ENCODE measurements around the gene ZNF318.
"Not testable (repeated sequence)": the region's sequence is repeated elsewhere in the genome, so short reads cannot be mapped to it uniquely, and the experiment has no call there.

ZNF318 gene

GRCh38 chr6:43306086-43306485, 63.4 kb downstream of the ZNF318 start:
- DNase-seq (ENCODE audit: insufficient read length) (no peak), FAIRE-seq (no peak)
- TF ChIP-seq TAF1 (IDR thresholded peaks at IDR 0.05; ENCODE audit: borderline replicate concordance, low read depth, low read length) (no peak), POLR2A (IDR thresholded peaks at IDR 0.05; ENCODE audit: low read depth, low read length) (no peak), POLR2AphosphoS5 (IDR thresholded peaks at IDR 0.05; ENCODE audit: low read depth, low read length) (no peak)

GRCh38 chr6:43304882-43305281, 64.6 kb downstream of the ZNF318 start:
- FAIRE-seq, result no peak
- TF ChIP-seq TAF1 (IDR thresholded peaks at IDR 0.05; ENCODE audit: borderline replicate concordance, low read depth, low read length) (no peak), POLR2AphosphoS5 (IDR thresholded peaks at IDR 0.05; ENCODE audit: low read depth, low read length) (no peak), POLR2A (IDR thresholded peaks at IDR 0.05; ENCODE audit: low read depth, low read length) (no peak)
- no peak for DNase-seq (ENCODE audit: insufficient read length)

GRCh38 chr6:43304361-43304760, 65.1 kb downstream of the ZNF318 start:
- TF ChIP-seq POLR2AphosphoS5 (IDR thresholded peaks at IDR 0.05; ENCODE audit: low read depth, low read length) (no peak), POLR2A (IDR thresholded peaks at IDR 0.05; ENCODE audit: low read depth, low read length) (no peak), TAF1 (IDR thresholded peaks at IDR 0.05; ENCODE audit: borderline replicate concordance, low read depth, low read length) (no peak)
- no peak for FAIRE-seq
- no peak for DNase-seq (ENCODE audit: insufficient read length)

- FAIRE-seq (no peak), DNase-seq (ENCODE audit: insufficient read length) (no peak)
- no peak for TF ChIP-seq POLR2AphosphoS5 (IDR thresholded peaks at IDR 0.05; ENCODE audit: low read depth, low read length)
- no peak for TF ChIP-seq TAF1 (IDR thresholded peaks at IDR 0.05; ENCODE audit: borderline replicate concordance, low read depth, low read length)
- no peak for TF ChIP-seq POLR2A (IDR thresholded peaks at IDR 0.05; ENCODE audit: low read depth, low read length)
Observed at GRCh38 chr6:43303751-43304331, 65.6 kb downstream of the ZNF318 start.

- not testable (repeated sequence) for FAIRE-seq; DNase-seq (ENCODE audit: insufficient read length)
Observed at GRCh38 chr6:43303006-43303405, 66.4 kb downstream of the ZNF318 start.

- FAIRE-seq, result no peak
- no peak for TF ChIP-seq TAF1 (IDR thresholded peaks at IDR 0.05; ENCODE audit: borderline replicate concordance, low read depth, low read length)
- no peak for TF ChIP-seq POLR2A (IDR thresholded peaks at IDR 0.05; ENCODE audit: low read depth, low read length)
- no peak for TF ChIP-seq POLR2AphosphoS5 (IDR thresholded peaks at IDR 0.05; ENCODE audit: low read depth, low read length)
Observed at GRCh38 chr6:43302126-43302525, 67.3 kb downstream of the ZNF318 start.

GRCh38 chr6:43301081-43301870, 68.2 kb downstream of the ZNF318 start:
- TF ChIP-seq POLR2A (IDR thresholded peaks at IDR 0.05; ENCODE audit: low read depth, low read length) (no peak), POLR2AphosphoS5 (IDR thresholded peaks at IDR 0.05; ENCODE audit: low read depth, low read length) (no peak), TAF1 (IDR thresholded peaks at IDR 0.05; ENCODE audit: borderline replicate concordance, low read depth, low read length) (no peak)
- no peak for FAIRE-seq
- DNase-seq (ENCODE audit: insufficient read length), result no peak

More at GRCh38 chr6:43302126-43302525, 67.3 kb downstream of the ZNF318 start:
- DNase-seq (ENCODE audit: insufficient read length), result no peak

GRCh38 chr6:43299338-43300293, 69.8 kb downstream of the ZNF318 start:
- no peak for TF ChIP-seq POLR2A (IDR thresholded peaks at IDR 0.05; ENCODE audit: low read depth, low read length)
- TF ChIP-seq TAF1 (IDR thresholded peaks at IDR 0.05; ENCODE audit: borderline replicate concordance, low read depth, low read length), result no peak
- DNase-seq (ENCODE audit: insufficient read length) (no peak), FAIRE-seq (no peak)

- DNase-seq (ENCODE audit: insufficient read length) (no peak), FAIRE-seq (no peak)
- TF ChIP-seq POLR2A (IDR thresholded peaks at IDR 0.05; ENCODE audit: low read depth, low read length) (no peak), TAF1 (IDR thresholded peaks at IDR 0.05; ENCODE audit: borderline replicate concordance, low read depth, low read length) (no peak), POLR2AphosphoS5 (IDR thresholded peaks at IDR 0.05; ENCODE audit: low read depth, low read length) (no peak)
Observed at GRCh38 chr6:43298565-43299337, 70.7 kb downstream of the ZNF318 start.

GRCh38 chr6:43297644-43298564, 71.5 kb downstream of the ZNF318 start, which contains the start of gene SLC22A7:
SLC22A7 (plus strand) TSS chr6:43298260; CDS start chr6:43298359, 99 bp downstream.
- TF ChIP-seq POLR2AphosphoS5 (IDR thresholded peaks at IDR 0.05; ENCODE audit: low read depth, low read length) (no peak), TAF1 (IDR thresholded peaks at IDR 0.05; ENCODE audit: borderline replicate concordance, low read depth, low read length) (no peak), POLR2A (IDR thresholded peaks at IDR 0.05; ENCODE audit: low read depth, low read length) (no peak)
- no peak for DNase-seq (ENCODE audit: insufficient read length)
- no peak for FAIRE-seq

All from GM12892 (cell line).